ENCODE measurements around the gene GJC2. TPM values are rescaled to one million over a fixed set of nuclear protein-coding genes. Genes with fewer than 3 reads are reported as not detected.
"Not testable (repeated sequence)": the region's sequence is repeated elsewhere in the genome, so short reads cannot be mapped to it uniquely, and the experiment has no call there.

Gene GJC2
- total RNA-seq, 1 experiment from 2014 or later: 1.5 TPM

DNA sequence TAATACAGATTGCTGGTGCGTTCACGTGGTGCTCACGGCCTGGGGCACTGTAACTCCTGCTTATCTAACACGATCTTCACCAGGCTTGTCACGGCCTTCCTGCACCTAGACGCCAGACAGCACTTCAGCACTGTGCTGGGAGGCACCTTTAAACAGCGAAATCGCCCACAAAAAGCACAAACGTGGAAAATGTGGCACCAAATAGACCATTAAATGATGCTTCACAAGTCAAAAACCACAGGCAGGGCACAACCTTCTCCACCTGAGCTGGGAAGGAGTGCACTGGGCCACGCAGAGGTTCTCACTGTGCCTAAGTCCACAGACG is 35.9 kb downstream of the GJC2 start:
- intact Hi-C loops (cut with micrococcal nuclease; ENCODE audit: unreplicated experiment): no loop called here
- Histone ChIP-seq H3K4me1 (no peaks in the 10 kb centered on the region), H3K27me3 (replicated peaks; ENCODE audit: control insufficient read depth, insufficient read depth, low read length) (no peaks in the 10 kb centered on the region), H3K4me3 (ENCODE audit: low read depth, low read length) (no peak overlapping the region), H3K9me3 (peaks cover 9% of the 10 kb centered on the region; the same call in 1 of the 2 replicates), H3K36me3 (ENCODE audit: control insufficient read depth, insufficient read depth, low read length) (no peaks in the 10 kb centered on the region)
- H3K9me3 Mint-ChIP-seq (ENCODE audit: unreplicated experiment): no peaks in the 10 kb centered on the region
- DNase-seq: peak in 1 of 2 experiments; percentile 29
- TF ChIP-seq, protein P1, sequence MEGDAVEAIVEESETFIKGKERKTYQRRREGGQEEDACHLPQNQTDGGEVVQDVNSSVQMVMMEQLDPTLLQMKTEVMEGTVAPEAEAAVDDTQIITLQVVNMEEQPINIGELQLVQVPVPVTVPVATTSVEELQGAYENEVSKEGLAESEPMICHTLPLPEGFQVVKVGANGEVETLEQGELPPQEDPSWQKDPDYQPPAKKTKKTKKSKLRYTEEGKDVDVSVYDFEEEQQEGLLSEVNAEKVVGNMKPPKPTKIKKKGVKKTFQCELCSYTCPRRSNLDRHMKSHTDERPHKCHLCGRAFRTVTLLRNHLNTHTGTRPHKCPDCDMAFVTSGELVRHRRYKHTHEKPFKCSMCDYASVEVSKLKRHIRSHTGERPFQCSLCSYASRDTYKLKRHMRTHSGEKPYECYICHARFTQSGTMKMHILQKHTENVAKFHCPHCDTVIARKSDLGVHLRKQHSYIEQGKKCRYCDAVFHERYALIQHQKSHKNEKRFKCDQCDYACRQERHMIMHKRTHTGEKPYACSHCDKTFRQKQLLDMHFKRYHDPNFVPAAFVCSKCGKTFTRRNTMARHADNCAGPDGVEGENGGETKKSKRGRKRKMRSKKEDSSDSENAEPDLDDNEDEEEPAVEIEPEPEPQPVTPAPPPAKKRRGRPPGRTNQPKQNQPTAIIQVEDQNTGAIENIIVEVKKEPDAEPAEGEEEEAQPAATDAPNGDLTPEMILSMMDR (IDR thresholded peaks at IDR 0.05; ENCODE audit: insufficient read depth in 1 of 2, low read depth in 1 of 2, low read length in 1 of 2, severe bottlenecking in 1 of 2, unreplicated experiment in 1 of 2): no peak
- no peak overlapping the region for H3K4me3 Mint-ChIP-seq (ENCODE audit: unreplicated experiment)
- BruUV-seq (replicated peaks): no TSS peak
- H3K27me3 Mint-ChIP-seq (ENCODE audit: insufficient read depth, unreplicated experiment): no peaks in the 10 kb centered on the region
- H3K4me1 Mint-ChIP-seq (ENCODE audit: low read depth, unreplicated experiment): no peaks in the 10 kb centered on the region
- ChIA-PET CTCF (no interaction called here), POLR2A (no interaction called here)
- no peak overlapping the region for H3K27ac Mint-ChIP-seq (ENCODE audit: unreplicated experiment)
- H3K36me3 Mint-ChIP-seq (ENCODE audit: insufficient read depth, unreplicated experiment): no peaks in the 10 kb centered on the region

DNA sequence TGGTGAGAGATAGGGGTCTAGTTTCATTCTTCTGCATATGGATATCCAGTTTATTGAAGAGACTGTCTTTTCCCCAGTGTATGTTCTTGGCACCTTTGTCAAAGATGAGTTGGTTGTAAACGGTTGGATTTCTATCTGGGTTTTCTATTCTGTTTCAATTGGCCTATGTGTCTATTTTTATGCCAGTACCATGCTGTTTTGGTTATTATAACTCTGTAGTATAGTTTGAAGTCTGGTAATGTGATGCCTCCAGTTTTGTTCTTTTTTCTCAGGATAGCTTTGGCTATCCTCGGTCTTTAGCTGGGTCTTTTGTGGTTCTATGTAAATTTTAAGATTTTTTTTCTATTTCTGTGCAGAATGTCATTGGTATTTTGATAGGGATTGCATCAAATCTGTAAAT is 38.5 kb downstream of the GJC2 start:
- H3K36me3 ChIP-seq (ENCODE audit: control insufficient read depth, insufficient read depth, low read length); H3K27me3 Mint-ChIP-seq (ENCODE audit: insufficient read depth, unreplicated experiment); H3K4me3 ChIP-seq (ENCODE audit: low read depth, low read length); H3K9me3 Mint-ChIP-seq (ENCODE audit: unreplicated experiment); H3K4me3 Mint-ChIP-seq (ENCODE audit: unreplicated experiment); BruUV-seq (replicated peaks); H3K4me1 Mint-ChIP-seq (ENCODE audit: low read depth, unreplicated experiment); H3K9me3 ChIP-seq; CTCF ChIA-PET; POLR2A ChIA-PET; intact Hi-C loops (cut with micrococcal nuclease; ENCODE audit: unreplicated experiment); H3K27ac Mint-ChIP-seq (ENCODE audit: unreplicated experiment); H3K4me1 ChIP-seq; H3K36me3 Mint-ChIP-seq (ENCODE audit: insufficient read depth, unreplicated experiment); H3K27me3 ChIP-seq (replicated peaks; ENCODE audit: control insufficient read depth, insufficient read depth, low read length); DNase-seq: not testable (repeated sequence)

DNA sequence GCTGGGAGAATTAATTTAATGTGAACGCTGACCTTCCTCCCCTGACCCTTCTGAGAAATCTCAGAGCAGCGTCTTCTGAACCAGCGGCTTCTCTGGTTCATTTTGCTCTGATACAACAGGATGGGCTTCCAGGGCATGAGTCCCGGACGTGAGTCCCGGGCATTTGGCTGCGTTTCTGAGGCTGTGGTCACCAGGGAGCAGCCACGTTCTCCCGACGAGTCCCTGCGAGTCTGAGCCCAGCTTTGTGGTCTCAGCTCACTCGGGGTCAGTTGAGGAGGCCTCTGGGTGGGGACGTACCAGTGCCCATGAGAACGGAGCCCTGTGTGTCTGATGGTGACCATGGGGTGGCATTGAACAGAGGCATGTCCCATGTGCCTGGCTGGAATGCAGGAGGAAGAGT is 40.5 kb downstream of the GJC2 start:
- H3K4me1 ChIP-seq: no peaks in the 10 kb centered on the region
- H3K4me1 Mint-ChIP-seq (ENCODE audit: low read depth, unreplicated experiment): no peaks in the 10 kb centered on the region
- DNase-seq: peak in 1 of 2 experiments; percentile 14
- H3K36me3 ChIP-seq (ENCODE audit: control insufficient read depth, insufficient read depth, low read length): no peaks in the 10 kb centered on the region
- H3K4me3 ChIP-seq (ENCODE audit: low read depth, low read length): no peak overlapping the region
- peaks cover 9% of the 10 kb centered on the region; the same call in 1 of the 2 replicates for H3K9me3 ChIP-seq
- H3K27me3 Mint-ChIP-seq (ENCODE audit: insufficient read depth, unreplicated experiment): no peaks in the 10 kb centered on the region
- no peaks in the 10 kb centered on the region for H3K9me3 Mint-ChIP-seq (ENCODE audit: unreplicated experiment)
- TF ChIP-seq, protein P1 (IDR thresholded peaks at IDR 0.05; ENCODE audit: insufficient read depth in 1 of 2, low read depth in 1 of 2, low read length in 1 of 2, severe bottlenecking in 1 of 2, unreplicated experiment in 1 of 2): no peak
- ChIA-PET POLR2A (no interaction called here), CTCF (interaction anchor here (1.0 kb wide), 1 partner anchor 59 kb away, joined by 3 read pairs; no protein-coding TSS in a partner anchor)
- H3K27ac Mint-ChIP-seq (ENCODE audit: unreplicated experiment): no peak overlapping the region
- no peaks in the 10 kb centered on the region for H3K27me3 ChIP-seq (replicated peaks; ENCODE audit: control insufficient read depth, insufficient read depth, low read length)
- intact Hi-C loops (cut with micrococcal nuclease; ENCODE audit: unreplicated experiment): no loop called here
- BruUV-seq (replicated peaks): no TSS peak
- H3K36me3 Mint-ChIP-seq (ENCODE audit: insufficient read depth, unreplicated experiment): no peaks in the 10 kb centered on the region
- no peak overlapping the region for H3K4me3 Mint-ChIP-seq (ENCODE audit: unreplicated experiment)

DNA sequence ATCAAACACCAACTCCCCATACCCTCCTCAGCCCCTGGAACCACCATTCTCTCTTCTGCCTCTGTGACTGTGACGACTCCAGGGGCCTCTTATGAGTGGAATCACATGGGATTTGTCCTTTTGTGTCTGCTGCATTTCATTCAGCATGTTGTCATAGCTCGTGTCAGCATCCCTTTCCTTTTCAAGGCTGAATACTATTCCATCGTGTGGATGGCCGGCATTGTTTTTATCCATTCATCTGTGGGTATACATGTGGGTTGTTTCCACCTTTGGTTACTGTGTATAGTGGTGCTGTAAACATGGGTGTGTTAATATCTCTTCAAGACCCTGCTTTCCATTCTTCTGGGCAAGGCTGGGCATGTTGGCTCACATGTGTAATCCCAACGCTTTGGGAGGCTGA is 41.0 kb downstream of the GJC2 start:
- BruUV-seq (replicated peaks): no TSS peak
- Mint-ChIP-seq H3K4me1 (ENCODE audit: low read depth, unreplicated experiment) (no peaks in the 10 kb centered on the region), H3K9me3 (ENCODE audit: unreplicated experiment) (no peaks in the 10 kb centered on the region), H3K27ac (ENCODE audit: unreplicated experiment) (no peak overlapping the region), H3K27me3 (ENCODE audit: insufficient read depth, unreplicated experiment) (no peaks in the 10 kb centered on the region), H3K4me3 (ENCODE audit: unreplicated experiment) (no peak overlapping the region), H3K36me3 (ENCODE audit: insufficient read depth, unreplicated experiment) (no peaks in the 10 kb centered on the region)
- TF ChIP-seq, protein P1 (IDR thresholded peaks at IDR 0.05; ENCODE audit: insufficient read depth in 1 of 2, low read depth in 1 of 2, low read length in 1 of 2, severe bottlenecking in 1 of 2, unreplicated experiment in 1 of 2): no peak
- POLR2A ChIA-PET: no interaction called here
- Histone ChIP-seq H3K36me3 (ENCODE audit: control insufficient read depth, insufficient read depth, low read length) (no peaks in the 10 kb centered on the region), H3K27me3 (replicated peaks; ENCODE audit: control insufficient read depth, insufficient read depth, low read length) (no peaks in the 10 kb centered on the region), H3K4me3 (ENCODE audit: low read depth, low read length) (no peak overlapping the region), H3K4me1 (no peaks in the 10 kb centered on the region), H3K9me3 (peaks cover 9% of the 10 kb centered on the region; the same call in 1 of the 2 replicates)
- intact Hi-C loops (cut with micrococcal nuclease; ENCODE audit: unreplicated experiment): no loop called here
- CTCF ChIA-PET: interaction anchor here (1.0 kb wide), 1 partner anchor 60 kb away, joined by 3 read pairs; no protein-coding TSS in a partner anchor
- peak in 1 of 2 experiments; percentile 2 for DNase-seq

All from Caco-2 (cell line).